Caki2 (cell line): ENCODE results near the gene CPXM2. TPM values are rescaled to one million over a fixed set of nuclear protein-coding genes. Genes with fewer than 3 reads are reported as not detected.

ENCODE experiments used
- DNase-seq: peaks from one replicate; pipeline ENCODE4 v3.0.0-alpha.2; 2015; ENCODE audit warnings: low read depth
- in situ Hi-C: cut with HindIII; loops from 2 replicates; pipeline ENCODE4 v1.10.0; 2016; ENCODE audit warnings: low sequenced_read_pairs, low pct_unique_long_range_greater_than_20kb, mixed read lengths
- total RNA-seq: library from RNA; depleted of rRNA; stranded (reverse); fragments of >200 nt; shearing (Covaris generic); gene quantifications from 2 replicates; pipeline ENCODE4 v1.2.3, GENCODE V29; 2014; ENCODE audit warnings: low replicate concordance

The CPXM2 gene
- total RNA-seq, 1 experiment from 2014 or later: not detected

DNA sequence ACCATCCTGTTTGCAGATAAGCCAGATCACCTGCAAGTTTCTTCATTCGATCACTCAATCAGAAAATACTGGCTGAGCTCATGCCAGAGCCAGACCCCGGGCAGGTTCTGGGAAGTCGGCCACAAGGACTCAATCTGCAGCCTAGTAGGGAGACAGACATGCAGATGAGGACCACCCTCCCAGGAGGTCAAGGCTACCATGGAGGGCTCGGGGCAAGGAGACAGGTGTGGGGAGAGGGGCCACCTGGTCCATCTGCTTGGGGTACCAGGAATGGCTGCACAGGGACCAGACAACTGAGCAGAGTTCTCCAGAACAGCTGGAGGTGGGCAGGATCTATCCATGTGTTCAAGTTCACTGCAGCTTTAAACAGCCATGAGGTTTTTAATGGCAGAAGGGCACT, 16.8 kb upstream of the CPXM2 start:
- in situ Hi-C loops: no loop called here
- DNase-seq: no peak

DNA sequence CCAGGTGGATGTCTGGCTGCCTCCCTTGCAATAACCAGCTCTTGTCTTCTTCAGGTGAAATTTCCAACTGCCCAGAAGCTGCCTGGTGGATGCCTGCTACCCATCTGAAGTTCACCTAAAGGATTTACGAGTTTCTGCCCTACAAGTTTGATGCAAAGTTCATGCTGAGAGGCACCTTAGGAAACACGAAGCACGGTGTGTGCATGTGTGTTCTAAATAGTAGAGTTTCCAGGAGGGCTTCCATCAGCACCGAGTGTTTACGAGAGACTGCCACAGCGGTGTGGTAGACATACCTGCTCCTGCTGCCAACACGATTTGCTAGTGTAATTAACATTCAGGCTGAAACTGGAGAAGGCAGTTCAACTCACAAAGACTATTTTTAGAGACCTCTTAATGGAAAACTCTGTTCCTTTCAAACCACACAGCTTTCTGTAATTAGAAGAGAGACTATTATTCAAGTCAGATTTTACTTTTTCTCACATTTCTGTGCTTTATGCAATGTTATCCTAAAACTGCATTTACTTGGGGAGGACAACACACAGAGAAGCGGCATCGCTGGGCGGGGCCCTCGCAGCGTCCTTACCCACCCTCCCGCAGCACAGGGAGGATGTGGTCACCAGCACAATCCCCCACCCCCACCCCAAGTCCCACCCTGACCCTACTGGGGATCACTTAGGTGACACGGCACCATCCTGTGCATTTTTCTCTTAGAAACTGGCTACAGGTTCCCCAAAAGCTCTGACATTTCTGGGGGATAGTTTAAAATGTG, 15.5 kb upstream of the CPXM2 start:
- in situ Hi-C loops: no loop called here
- no peak for DNase-seq

DNA sequence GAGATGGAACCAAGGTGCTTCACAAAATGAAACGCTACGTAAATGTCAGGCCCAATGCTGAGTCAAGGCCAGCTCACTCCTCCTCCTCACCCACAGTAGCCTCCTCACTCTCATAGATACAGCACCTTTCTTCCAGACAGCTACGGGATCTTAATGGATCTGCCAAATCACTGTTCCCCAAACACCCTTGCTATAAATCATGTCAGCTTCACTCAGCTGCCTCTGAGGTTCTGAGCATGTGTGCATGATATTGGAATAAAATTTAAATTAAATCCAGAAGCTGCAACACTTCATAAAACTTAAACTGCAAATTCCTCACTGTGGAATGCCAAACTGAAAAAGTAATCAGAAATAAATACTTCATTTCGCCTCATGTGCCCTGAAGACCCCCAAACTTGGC, 14.7 kb upstream of the CPXM2 start:
- in situ Hi-C loops: no loop called here
- no peak for DNase-seq

DNA sequence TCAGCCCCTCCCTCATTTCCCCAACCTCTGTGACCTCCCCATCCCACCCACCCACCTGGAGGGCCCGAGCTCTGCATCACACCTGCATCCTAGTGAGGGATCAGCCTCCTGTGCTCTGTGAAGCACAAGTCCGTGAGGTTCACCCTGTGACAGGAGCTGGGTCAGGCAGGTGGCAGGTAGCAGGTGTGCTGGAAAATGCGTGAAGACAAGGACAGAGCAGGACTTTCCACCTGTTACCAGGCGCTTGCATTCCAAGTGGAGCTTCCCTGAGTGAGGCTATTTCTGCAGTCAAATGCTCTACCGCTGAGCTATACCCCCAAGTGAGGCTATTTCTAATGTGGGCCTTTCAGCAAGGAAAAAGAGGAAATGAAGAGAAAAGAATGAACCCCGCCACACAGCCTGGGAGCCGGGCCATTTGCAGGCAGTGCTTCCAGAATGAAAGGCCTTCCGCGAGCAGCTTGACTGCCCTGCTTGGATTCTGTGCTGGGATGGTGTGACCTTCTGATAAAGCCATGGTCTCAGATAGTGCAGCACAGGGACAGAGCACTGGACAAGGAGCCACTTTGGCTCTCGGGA, 13.3 kb upstream of the CPXM2 start:
- in situ Hi-C loops: no loop called here

DNA sequence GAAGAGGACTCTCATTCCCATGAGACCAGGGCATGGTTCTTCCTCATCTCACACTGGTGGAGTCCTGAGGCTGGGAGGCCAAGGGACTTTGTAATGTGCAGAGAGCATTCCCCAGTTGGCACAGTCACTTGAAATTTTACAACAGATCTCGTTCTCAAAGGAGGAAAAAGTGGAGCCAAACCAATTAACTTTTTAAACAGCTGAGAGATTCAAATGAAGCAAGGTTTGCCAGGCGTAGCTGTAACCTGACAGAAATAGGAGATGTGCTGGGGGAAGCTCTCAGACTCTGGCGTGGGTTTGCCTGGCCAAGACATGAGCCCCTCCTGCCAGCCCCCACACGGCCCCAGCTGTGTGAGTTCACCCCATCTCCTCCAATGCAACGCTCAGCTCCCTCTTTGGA, 12.0 kb upstream of the CPXM2 start:
- in situ Hi-C loops: no loop called here
- no peak for DNase-seq

More for the DNA sequence above, 13.3 kb upstream of the CPXM2 start:
- no peak for DNase-seq

DNA sequence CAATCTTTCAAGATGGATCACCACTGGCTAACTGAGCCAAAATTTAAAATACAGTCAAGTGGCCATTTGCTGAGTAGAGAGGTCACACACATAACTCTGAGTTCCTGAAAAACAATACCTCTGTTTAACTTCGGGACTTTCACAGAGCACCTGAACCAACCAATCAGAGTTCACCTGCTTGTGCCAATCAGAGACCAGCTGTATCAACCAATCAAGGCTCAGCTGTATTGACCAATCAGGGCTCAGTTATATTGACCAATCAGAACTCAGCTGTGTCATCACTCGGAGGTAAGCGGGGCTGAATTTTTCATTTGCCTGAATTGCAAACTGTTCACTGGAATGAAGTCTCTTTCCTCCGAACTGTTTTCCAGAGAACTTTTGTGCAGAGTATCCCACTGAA, 10.0 kb upstream of the CPXM2 start:
- DNase-seq: peak; percentile 6
- in situ Hi-C loops: no loop called here

DNA sequence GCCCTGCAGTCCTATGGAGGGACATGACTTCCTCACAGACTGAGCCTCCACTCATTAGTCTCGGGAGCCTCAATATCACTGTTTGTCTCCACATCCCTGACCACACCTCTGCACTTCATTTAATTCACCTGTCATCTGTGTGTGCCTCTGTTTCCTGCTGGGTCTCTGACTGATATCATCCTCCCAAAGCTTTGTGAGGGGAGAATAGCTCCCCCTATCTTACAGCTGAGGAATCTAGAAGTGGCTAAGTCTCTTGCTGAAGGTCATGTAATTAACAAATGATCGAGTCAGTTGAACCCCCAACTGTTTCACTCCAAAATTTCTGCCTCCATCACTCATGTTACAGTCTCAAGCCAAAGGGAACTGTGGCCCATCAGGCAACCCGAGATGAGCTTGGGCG, 5.5 kb upstream of the CPXM2 start:
- in situ Hi-C loops: no loop called here
- no peak for DNase-seq

DNA sequence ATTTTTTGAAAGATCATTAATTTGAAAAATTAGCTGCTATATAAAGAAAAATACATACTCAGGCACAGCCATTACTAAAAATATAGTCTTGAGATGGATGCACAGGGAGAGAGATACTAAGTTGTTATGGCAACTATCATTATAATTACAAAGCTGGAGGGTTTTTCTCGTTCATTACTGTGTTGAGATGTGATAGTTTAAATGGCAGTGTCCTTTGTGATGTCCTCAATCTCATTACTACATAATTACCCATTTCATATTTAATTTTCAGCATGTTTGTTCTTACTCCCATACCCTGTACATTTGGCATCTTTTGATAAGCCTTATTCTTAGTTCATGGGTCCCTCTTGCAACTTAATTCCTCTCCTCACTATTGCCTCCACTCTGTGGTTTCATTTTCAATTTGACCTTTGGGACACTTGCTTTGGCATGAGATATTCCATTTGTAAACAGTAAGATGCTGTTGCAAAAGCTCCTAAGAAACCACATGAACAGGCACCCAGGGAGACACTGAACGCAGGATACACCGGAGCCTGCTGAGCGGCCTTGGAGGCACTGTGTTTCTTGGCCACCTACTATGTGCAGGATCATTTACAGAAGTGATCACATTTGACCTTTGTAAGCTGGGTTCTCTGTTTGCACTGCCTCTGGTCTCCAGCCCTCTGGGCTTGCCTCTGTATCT, 4.8 kb upstream of the CPXM2 start:
- in situ Hi-C loops: no loop called here
- no peak for DNase-seq

DNA sequence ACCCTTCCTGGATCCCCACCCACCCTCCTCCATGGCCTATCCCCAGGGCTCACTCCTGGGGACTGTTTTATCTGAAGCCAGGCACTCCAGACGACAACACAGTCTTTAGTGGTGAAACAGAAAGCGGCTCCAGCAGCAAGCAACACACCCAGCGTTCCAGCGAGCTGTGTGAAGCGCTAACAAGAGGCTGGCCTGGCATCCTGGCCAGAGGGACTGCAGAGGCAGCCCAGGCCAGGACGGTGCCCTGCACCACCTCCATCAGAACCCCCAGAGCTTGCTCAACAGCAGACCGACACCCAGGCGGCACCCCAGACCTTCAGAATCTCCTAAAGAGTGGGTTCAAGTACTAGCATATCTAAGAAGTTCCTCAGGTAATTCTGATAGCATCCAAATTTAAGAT, 2.0 kb upstream of the CPXM2 start:
- in situ Hi-C loops: no loop called here
- no peak for DNase-seq

DNA sequence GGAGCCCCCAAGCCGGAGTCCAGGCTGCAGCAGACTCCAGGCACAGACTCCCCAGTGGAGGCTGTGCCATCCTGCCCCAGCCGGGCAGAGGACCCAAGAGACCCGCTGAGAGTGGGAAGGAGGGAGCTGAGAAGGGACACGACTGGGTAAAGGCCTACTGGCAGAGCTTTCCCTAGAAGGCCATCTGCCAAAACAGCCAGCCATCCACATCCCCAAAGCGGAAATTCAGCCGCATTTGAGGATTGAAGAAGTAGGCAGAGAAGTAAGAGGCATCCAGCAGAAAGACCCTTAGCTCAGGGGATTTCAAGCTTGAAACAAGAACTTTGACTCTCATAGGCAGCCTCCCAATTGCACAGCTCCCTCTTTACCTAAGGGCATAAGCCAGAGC, 857 bp downstream of the CPXM2 start:
- in situ Hi-C loops: no loop called here
- DNase-seq: no peak

DNA sequence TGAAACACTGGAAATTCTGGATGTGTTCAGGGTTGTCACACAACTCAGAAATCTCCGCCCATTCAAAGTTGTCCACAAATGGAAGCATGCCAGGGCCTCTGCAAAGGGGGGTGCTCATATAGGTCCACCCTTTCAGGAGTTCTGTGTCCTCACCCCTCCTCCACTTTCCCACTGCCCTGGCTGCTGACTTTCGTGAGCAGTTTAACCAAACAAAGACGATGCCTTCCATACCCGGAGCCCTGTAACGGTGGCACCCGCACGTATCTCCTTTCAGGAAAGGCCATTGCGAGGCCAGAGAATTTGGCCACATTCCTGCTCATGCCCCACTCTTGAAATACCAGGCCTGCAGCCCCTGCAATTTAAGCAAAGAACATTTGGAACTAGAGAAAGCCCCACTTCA, 1.4 kb downstream of the CPXM2 start:
- in situ Hi-C loops: no loop called here
- no peak for DNase-seq

DNA sequence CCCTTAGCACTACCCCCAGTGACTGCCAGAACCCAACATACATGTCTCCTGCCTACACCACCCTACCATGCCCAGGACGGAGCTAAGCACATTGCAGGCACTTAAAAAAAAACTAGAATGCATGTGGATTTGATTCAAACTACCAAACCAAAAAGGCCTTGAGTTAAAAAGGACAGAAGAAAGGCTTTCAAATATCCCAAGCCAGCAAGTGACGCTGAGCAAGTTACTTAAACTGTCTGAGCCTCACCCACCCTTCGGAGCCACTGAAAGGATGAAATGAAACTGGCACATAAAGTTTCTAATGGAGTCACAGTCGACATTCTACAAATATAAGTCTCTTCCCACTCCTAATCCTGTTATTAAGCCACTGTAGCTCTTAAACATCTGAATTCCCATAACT, 1.8 kb downstream of the CPXM2 start:
- DNase-seq: no peak
- in situ Hi-C loops: no loop called here

DNA sequence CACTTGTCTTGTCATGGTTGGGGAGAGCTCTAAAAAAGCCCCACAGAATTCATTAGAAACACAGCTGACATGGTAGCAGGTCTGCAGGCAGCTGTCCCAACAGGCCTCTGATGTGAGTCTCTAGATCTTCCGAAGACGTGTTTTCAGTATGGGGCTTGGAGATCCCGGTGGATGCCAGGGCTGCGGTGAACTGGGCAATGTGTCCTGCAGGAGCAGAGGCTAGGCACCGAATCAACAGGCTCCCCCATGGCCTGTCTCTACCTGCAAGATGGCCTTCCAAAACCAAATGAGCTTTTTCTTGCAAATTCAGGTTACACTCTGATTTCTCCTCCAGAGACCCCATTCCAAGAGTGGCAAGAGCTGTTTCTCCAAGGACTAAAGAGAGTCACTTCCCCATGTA, 2.9 kb downstream of the CPXM2 start:
- in situ Hi-C loops: no loop called here
- no peak for DNase-seq

DNA sequence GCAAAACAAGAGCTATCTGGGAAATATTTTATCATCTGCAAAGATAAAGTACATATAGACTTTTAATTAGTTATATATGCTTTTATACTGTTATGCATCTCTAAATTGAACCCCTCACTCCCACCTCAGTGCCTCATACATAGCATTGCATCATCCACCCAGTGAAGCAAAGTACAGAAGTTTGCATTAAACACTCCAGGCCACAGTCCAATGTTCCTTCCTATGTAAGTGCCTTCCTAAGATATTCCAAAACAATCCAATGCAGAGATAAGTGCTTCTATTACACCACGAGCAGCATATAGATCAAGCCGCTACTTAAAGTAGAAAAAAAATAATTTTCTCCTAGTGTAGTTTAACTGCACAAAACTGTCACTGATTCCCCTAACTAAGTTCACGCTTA, 3.4 kb downstream of the CPXM2 start:
- in situ Hi-C loops: no loop called here
- DNase-seq: no peak

DNA sequence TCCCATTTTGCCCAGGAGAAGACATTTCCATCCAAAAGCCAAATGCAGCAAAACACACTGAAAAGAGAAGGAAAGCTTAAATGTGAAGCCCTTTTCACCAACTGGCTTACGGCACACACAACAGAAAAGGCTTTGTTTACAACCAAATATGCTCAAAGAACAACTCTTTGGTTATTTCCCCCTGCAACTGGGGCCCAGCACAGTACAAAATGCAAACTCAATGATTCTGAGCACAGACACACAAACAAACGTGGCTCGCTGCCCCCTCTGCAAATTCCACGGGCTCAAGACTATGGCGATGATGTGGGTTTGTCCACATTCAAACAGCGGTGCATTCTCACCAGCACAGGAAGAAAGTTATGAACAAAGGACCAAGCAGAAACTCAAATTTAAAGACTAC, 5.3 kb downstream of the CPXM2 start:
- in situ Hi-C loops: no loop called here
- DNase-seq: no peak

DNA sequence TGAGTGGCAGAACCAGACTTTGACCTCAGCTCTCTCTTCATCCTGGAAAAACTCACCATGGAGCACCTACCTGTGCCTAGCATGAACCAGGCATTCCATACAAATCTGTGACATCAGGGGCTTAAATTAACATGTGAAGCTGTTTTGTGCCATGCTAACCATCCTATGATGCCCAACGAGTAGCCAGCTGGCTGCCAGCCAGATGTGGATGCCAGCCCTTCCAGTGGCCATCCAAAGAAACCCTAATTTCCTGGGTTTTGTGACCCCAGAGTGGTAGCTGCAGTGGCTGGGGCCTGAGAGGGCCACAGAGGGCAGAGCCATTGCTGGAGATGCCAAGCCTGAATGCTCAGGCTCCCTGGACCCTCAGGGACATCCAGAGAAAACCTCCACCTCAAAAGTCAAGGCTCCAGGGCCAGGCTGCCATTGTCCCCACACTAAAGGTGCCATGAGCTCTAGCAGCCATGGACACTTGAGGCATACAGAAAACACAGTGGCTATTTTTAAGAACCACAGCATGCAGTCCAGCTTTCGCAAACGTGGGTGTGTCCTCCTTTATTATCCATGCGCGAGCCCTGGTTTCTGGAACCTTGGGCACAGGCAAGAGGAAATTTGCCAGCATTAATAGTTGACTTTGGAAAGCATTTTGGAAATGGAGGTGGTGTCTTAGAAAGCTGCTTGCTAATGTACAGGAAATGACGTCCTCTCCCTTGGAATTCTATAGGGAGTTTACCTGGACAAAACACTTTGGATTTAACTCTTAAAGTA, 6.0 kb downstream of the CPXM2 start:
- in situ Hi-C loops: no loop called here
- DNase-seq: no peak

DNA sequence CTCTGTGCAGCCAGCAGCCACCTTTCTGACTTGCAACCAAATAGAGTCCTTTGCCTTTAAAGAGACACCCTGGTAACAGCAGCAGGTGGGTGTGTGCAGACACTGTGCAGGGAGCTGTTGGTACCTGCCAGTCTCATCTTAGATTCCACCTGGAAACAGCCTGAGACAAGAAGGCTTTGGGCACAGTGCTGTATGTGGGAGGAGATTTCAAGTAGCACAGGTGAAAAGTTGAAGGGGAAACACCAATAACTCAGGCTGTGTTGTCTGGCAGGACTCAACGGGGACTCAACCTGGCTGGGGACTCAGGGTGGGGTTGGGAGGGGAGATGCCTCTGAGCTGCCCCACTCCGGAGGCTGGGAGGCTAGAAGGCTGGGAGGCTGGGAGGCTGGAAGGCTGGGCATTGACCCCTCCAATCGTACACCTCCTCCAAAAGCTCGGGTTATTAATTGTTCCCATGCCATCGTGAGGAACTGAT, 6.7 kb downstream of the CPXM2 start:
- in situ Hi-C loops: no loop called here
- DNase-seq: no peak

DNA sequence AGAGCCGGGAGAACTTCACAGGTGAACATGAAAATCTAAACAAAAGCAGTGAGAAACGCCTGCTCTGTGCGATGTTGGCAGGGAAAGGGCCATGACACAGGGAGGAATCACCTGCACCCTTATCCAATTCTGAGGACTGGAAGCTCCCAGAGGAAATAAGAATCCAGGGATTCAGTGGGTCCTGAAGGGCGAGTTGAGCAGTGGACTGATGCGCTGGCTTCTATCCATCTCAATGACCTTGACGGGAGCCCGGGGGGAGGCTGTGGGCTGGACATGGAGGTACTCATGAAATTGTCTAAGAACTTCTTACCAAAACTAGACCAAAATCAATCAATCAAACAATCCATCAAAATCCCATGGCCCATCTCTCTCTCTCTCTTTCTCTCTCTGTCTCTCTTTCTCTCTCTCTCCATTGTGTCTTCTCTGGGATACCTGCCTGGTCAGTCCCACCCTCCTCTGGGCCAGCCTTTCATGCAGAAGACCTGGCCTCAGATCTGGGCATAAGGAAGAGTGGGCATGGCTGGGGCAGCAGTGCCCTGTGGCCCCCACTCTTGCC, 7.2 kb downstream of the CPXM2 start:
- in situ Hi-C loops: no loop called here
- DNase-seq: no peak
